KOPT-K1 (cell line): ENCODE data around the gene ARL3.
"Not testable (repeated sequence)": the region's sequence is repeated elsewhere in the genome, so short reads cannot be mapped to it uniquely, and the experiment has no call there.

Experiments used
- H3K27ac ChIP-seq: fragments of 200-600 bp; sonication (generic); 2 replicates; pipeline ENCODE4 v1.5.1; 2016; ENCODE audit warnings: antibody characterized with exemption, mild to moderate bottlenecking, low read depth, low read length; ENCODE audit not compliant: poor library complexity, severe bottlenecking
- H3K36me3 ChIP-seq: fragments of 200-600 bp; sonication (generic); 2 replicates; pipeline ENCODE4 v1.5.1; 2017; ENCODE audit warnings: antibody characterized with exemption, mild to moderate bottlenecking, low read length, moderate library complexity; ENCODE audit not compliant: insufficient read depth
- H3K9me3 ChIP-seq: fragments of 200-600 bp; sonication (generic); 2 replicates; pipeline ENCODE4 v1.5.1; 2017; ENCODE audit warnings: antibody characterized with exemption, low read length, mild to moderate bottlenecking; ENCODE audit not compliant: insufficient read depth, poor library complexity, severe bottlenecking

Gene ARL3

GRCh38 chr10:102675011-102675665 is 39.1 kb downstream of the ARL3 start:
- no peaks in the 10 kb centered on the region for H3K9me3 ChIP-seq
- H3K36me3 ChIP-seq = no peaks in the 10 kb centered on the region
- peak overlapping the region; percentile 81 for H3K27ac ChIP-seq

DNA sequence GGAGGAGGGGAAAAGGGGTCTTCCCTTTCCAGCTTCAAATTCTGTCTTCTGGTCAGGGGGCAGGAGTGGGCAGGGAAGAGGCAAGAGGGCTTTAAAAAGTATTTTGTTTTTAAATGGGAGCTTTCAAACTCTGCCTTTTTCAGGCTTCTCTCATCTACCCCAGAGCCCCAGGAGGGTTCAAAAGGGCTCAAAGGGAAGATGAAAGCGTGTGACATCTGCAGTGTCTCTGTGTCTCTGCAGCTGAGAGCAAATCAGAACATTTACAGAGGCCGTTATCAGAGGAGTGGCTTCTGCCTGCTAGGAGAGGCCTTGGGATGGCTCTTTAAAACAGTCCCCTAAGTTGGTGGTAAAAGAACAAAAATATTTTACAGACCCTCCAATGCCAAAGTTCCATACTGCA is 39.6 kb downstream of the ARL3 start:
- Histone ChIP-seq H3K9me3 (no peaks in the 10 kb centered on the region), H3K36me3 (no peaks in the 10 kb centered on the region), H3K27ac (peak overlapping the region; percentile 81)

- Histone ChIP-seq H3K27ac (peak overlapping the region; percentile 81), H3K9me3 (no peaks in the 10 kb centered on the region), H3K36me3 (no peaks in the 10 kb centered on the region)
These were observed 40.2 kb downstream of the ARL3 start for GRCh38 chr10:102673819-102674511.

GRCh38 chr10:102673236-102673818 is 40.9 kb downstream of the ARL3 start:
- Histone ChIP-seq H3K27ac (peak overlapping the region; percentile 81), H3K36me3 (no peaks in the 10 kb centered on the region), H3K9me3 (no peaks in the 10 kb centered on the region)

DNA sequence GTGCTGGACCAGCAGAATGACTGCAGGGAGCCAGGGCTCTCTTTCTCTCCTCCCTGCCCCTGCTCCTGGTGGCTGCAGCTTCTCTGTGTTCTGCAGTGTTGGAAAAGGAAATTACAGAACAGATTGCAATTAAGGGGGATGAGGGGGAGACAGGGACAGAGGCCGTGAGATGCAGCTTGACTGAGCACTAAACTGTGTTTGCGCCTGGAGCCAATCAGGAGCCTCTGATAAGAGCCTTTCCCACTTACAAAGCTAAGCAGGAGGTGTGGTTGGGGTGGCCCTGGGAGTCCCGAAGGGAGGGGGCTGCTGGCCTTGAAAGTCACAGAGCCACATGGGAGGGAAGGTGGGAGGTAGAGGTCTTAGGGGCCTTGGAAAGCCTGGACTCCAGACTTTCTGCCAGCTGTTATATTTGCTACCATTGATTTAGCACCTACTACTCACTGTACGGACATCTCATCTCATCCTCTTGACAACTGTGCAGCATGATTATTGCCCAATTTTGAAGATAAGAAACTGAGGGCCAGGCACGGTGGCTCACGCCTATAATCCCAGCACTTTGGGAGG is 43.2 kb downstream of the ARL3 start:
- H3K27ac ChIP-seq = peak overlapping the region; percentile 23
- H3K9me3 ChIP-seq = no peaks in the 10 kb centered on the region
- H3K36me3 ChIP-seq = no peaks in the 10 kb centered on the region

GRCh38 chr10:102670065-102670670 is 44.0 kb downstream of the ARL3 start:
- Histone ChIP-seq H3K9me3 (no peaks in the 10 kb centered on the region), H3K27ac (no peak overlapping the region), H3K36me3 (no peaks in the 10 kb centered on the region)

GRCh38 chr10:102669206-102670064 is 44.8 kb downstream of the ARL3 start:
- Histone ChIP-seq H3K27ac (peak overlapping the region; percentile 31), H3K36me3 (no peaks in the 10 kb centered on the region), H3K9me3 (no peaks in the 10 kb centered on the region)

GRCh38 chr10:102668326-102669107 is 45.7 kb downstream of the ARL3 start:
- no peaks in the 10 kb centered on the region for H3K9me3 ChIP-seq
- H3K27ac ChIP-seq = no peak overlapping the region
- H3K36me3 ChIP-seq = no peaks in the 10 kb centered on the region

DNA sequence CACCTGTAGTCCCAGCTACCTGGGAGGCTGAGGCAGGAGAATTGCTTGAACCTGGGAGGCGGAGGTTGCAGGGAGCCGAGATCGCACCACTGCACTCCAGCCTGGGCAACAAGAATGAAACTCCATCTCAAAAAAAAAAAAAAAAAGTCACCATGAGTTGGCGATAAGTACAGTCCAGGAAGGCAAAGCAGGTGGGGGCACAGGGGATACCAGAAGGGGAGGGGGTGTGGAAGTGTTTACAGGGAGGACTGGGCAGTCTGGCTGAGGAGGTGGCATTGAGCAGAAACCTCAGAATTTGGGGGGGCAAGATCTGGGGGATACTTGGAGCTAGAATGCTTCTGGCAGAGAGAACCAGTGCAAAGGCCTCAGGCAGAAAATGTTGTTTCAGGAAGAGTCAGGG is 46.8 kb downstream of the ARL3 start:
- not testable (repeated sequence) for H3K9me3 ChIP-seq, H3K27ac ChIP-seq, H3K36me3 ChIP-seq

DNA sequence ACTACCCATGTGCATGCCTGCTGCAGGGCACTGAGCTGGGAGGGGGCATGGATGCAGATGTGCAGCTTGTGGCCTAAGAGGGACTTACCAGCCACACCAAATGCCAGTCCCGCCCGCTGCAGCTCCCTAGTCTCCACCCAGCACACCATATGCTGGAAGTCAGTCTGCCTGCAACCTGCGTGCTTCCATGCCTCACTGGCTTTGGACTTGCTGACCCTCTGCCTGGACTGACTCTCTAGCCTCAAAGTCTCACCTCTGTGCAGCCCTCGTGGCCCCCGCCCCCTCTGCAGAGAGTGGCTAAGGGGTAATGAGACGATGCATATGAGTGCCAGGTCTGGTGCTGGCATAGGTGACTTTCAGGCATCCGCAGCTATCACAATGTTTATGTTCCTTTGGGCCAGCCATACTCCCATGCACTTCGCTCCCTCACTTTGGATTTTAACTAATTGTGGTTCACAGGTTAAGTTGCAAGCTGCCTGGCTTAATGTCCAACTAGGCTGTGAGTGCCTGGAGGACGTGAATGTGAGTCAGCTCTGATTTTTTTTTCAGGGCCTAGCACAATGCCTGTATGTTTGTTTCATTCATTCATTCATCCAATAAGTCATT is 48.2 kb downstream of the ARL3 start:
- Histone ChIP-seq H3K36me3 (no peaks in the 10 kb centered on the region), H3K27ac (no peak overlapping the region), H3K9me3 (no peaks in the 10 kb centered on the region)

DNA sequence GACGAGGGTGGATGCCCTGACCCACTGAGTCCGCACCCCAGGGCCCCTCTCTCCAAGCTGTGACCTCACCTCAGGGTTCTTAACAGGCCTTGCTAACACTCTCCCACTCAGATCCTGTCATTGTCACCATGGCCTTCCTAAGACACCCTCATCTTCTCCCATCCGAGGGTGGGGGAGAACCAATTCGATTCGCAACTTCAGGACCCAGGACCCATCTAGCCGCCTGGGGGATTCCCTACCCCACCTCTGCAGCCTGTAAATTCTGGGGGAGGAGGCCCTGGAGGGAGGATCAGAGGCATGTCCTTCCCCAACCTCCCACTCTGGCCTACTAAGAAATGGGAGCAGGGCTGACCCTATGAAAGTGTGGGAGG is 52.6 kb downstream of the ARL3 start:
- Histone ChIP-seq H3K36me3 (peaks cover 21% of the 10 kb centered on the region), H3K27ac (peak overlapping the region; percentile 48)

GRCh38 chr10:102660888-102661657 is 53.1 kb downstream of the ARL3 start:
- peaks cover 27% of the 10 kb centered on the region for H3K36me3 ChIP-seq
- peak overlapping the region; percentile 48 for H3K27ac ChIP-seq
- no peaks in the 10 kb centered on the region for H3K9me3 ChIP-seq

More for the DNA sequence above, 52.6 kb downstream of the ARL3 start:
- H3K9me3 ChIP-seq = no peaks in the 10 kb centered on the region

- Histone ChIP-seq H3K36me3 (peaks cover 45% of the 10 kb centered on the region), H3K27ac (no peak overlapping the region), H3K9me3 (no peaks in the 10 kb centered on the region)
These were observed 55.4 kb downstream of the ARL3 start for GRCh38 chr10:102658802-102659201.
